Subcutaneous abdominal adipose tissue (tissue), 5 donors: ENCODE results near the gene FXYD5.

Source experiments
- H3K27ac ChIP-seq: one replicate; pipeline ENCODE4 v1.7.0; 2013; ENCODE audit warnings: low read depth, mild to moderate bottlenecking, inconsistent platforms, low read length, moderate library complexity
- H3K27me3 ChIP-seq, 5 donors: one replicate each; pipeline ENCODE4 v1.7.0; 2013; ENCODE audit warnings: low read length in 5 of 5, inconsistent platforms in 1 of 5; ENCODE audit not compliant: control insufficient read depth in 5 of 5, insufficient read depth in 4 of 5
- H3K36me3 ChIP-seq, 5 donors: one replicate each; pipeline ENCODE4 v1.7.0; 2013; ENCODE audit warnings: low read length in 5 of 5; ENCODE audit not compliant: control insufficient read depth in 5 of 5, insufficient read depth in 5 of 5
- H3K4me1 ChIP-seq, 5 donors: one replicate each; pipeline ENCODE4 v1.7.0; 2013; ENCODE audit warnings: low read length in 5 of 5, mild to moderate bottlenecking in 3 of 5, moderate library complexity in 1 of 5; ENCODE audit not compliant: control insufficient read depth in 5 of 5, insufficient read depth in 5 of 5
- H3K4me3 ChIP-seq, 5 donors: one replicate each; pipeline ENCODE4 v1.7.0; 2013; ENCODE audit warnings: low read length in 5 of 5, low read depth in 1 of 5
- H3K9ac ChIP-seq, 5 donors: one replicate each; pipeline ENCODE4 v1.7.0; 2013; ENCODE audit warnings: low read length in 5 of 5, mild to moderate bottlenecking in 4 of 5, moderate library complexity in 3 of 5
- H3K9me3 ChIP-seq, 5 donors: one replicate each; pipeline ENCODE4 v1.7.0; 2013; ENCODE audit warnings: low read length in 5 of 5; ENCODE audit not compliant: control insufficient read depth in 5 of 5
- donor health status: healthy.
- donor health status: healthy.
- donor health status: healthy.
- donor health status: healthy.
- donor health status: healthy.

FXYD5 gene, protein sequence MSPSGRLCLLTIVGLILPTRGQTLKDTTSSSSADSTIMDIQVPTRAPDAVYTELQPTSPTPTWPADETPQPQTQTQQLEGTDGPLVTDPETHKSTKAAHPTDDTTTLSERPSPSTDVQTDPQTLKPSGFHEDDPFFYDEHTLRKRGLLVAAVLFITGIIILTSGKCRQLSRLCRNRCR

DNA sequence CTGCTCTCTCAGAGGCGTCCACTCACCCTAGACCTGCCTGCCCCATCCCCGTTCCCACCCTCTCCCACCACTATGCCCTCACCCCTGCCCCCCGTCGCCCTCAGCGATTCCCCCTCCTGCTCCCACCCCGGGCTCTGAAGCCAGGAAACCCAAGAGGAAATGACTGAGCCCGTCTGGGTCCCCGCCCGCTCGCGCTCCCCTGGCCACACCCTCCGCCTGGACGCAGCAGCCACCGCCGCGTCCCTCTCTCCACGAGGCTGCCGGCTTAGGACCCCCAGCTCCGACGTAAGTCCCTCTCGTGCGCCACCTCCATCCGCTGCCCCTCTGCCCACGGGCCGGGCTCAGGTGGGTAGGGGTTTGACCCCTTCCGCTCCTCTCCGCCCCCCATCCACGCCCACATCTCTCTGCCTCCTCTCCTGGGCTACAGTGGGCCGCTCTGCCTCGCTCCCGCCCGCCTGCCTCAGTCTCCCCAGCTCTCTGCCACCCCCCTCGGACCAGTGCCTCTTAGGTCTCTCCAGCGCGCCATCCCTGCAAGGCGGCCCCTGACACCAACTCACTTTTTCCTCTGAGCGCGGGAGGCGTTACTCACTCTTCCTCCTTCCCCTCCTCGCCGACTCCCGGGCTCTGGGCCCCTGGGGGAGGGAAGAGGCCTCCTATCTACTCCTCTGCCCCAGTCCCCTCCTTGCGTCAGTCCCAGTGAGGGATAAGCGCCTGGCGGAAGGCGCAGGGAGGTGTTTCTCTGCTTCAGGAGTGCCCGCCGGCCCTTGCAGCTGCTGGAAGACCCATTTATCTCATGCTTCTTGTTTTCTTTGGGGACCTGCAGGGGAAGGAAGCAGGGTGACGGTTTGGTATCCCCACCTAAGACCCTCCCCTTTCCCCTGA is at the start of gene FXYD5:
Gene FXYD5, plus strand, starts transcription at position 211 of the 882 bp plus-strand sequence. CDS start 816 bp downstream, outside the sequence.
- H3K27ac ChIP-seq: peak within 1 kb of the TSS; percentile 74
- peak within 1 kb of the TSS in 4 of 5 donors; percentile 57 to 85 (median 74) for H3K9ac ChIP-seq
- peaks cover 5 to 33% (median 16%) of the 10 kb centered on the region in 5 donors for H3K27me3 ChIP-seq

GRCh38 chr19:35105047-35105410 is 49.5 kb upstream of the FXYD5 start:
- Histone ChIP-seq H3K36me3 (no peaks in the 10 kb centered on the region), H3K4me1 (peaks cover 0 to 7% (median 0%) of the 10 kb centered on the region in 5 donors), H3K4me3 (no peak overlapping the region), H3K9ac (no peak overlapping the region), H3K27ac (no peak overlapping the region), H3K9me3 (no peaks in the 10 kb centered on the region), H3K27me3 (peaks cover 0 to 2% (median 0%) of the 10 kb centered on the region in 5 donors)

More for the DNA sequence above, at the start of gene FXYD5:
- peaks cover 3 to 31% (median 20%) of the 10 kb centered on the region in 5 donors for H3K36me3 ChIP-seq
- H3K4me3 ChIP-seq: peak within 1 kb of the TSS; percentile 71 to 90 (median 87)
- peaks cover 0 to 38% (median 30%) of the 10 kb centered on the region in 5 donors for H3K4me1 ChIP-seq
- H3K9me3 ChIP-seq: no peaks in the 10 kb centered on the region

- Histone ChIP-seq H3K36me3 (no peaks in the 10 kb centered on the region), H3K4me3 (no peak overlapping the region), H3K9ac (no peak overlapping the region), H3K27me3 (peaks cover 0 to 2% (median 0%) of the 10 kb centered on the region in 5 donors), H3K4me1 (peaks cover 0 to 7% (median 0%) of the 10 kb centered on the region in 5 donors), H3K27ac (no peak overlapping the region), H3K9me3 (no peaks in the 10 kb centered on the region)
These were observed 48.9 kb upstream of the FXYD5 start for GRCh38 chr19:35105411-35106290.

DNA sequence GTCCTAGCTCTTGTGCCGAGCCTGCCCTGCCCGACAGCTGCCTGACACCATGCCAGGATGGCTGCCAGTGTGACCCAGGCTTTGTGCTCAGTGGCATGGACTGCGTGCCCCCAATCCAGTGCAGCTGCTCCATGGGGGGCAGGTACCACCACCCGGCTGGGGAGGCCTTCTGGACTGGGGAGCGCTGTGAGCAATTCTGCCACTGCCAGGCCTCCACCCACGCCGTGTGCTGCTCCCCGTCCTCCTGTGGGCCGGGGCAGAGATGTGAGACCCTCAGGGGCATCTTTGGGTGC is 48.3 kb upstream of the FXYD5 start:
- H3K4me1 ChIP-seq: peaks cover 0 to 7% (median 0%) of the 10 kb centered on the region in 5 donors
- no peaks in the 10 kb centered on the region for H3K9me3 ChIP-seq
- H3K9ac ChIP-seq: no peak overlapping the region
- peaks cover 0 to 2% (median 0%) of the 10 kb centered on the region in 5 donors for H3K27me3 ChIP-seq
- H3K4me3 ChIP-seq: no peak overlapping the region
- H3K36me3 ChIP-seq: no peaks in the 10 kb centered on the region
- H3K27ac ChIP-seq: no peak overlapping the region

- Histone ChIP-seq H3K4me3 (no peak overlapping the region), H3K9ac (no peak overlapping the region)
These were observed 47.5 kb upstream of the FXYD5 start for GRCh38 chr19:35106898-35107541.

GRCh38 chr19:35107545-35107944 is 47.0 kb upstream of the FXYD5 start:
- H3K27ac ChIP-seq: no peak overlapping the region
- H3K9me3 ChIP-seq: no peaks in the 10 kb centered on the region
- no peak overlapping the region for H3K9ac ChIP-seq
- peaks cover 0 to 7% (median 0%) of the 10 kb centered on the region in 5 donors for H3K4me1 ChIP-seq
- H3K4me3 ChIP-seq: no peak overlapping the region
- H3K36me3 ChIP-seq: no peaks in the 10 kb centered on the region
- H3K27me3 ChIP-seq: peaks cover 0 to 2% (median 0%) of the 10 kb centered on the region in 5 donors

More at GRCh38 chr19:35106898-35107541, 47.5 kb upstream of the FXYD5 start:
- H3K36me3 ChIP-seq: no peaks in the 10 kb centered on the region
- H3K4me1 ChIP-seq: peaks cover 0 to 7% (median 0%) of the 10 kb centered on the region in 5 donors
- H3K9me3 ChIP-seq: no peaks in the 10 kb centered on the region
- H3K27me3 ChIP-seq: peaks cover 0 to 2% (median 0%) of the 10 kb centered on the region in 5 donors
- no peak overlapping the region for H3K27ac ChIP-seq

DNA sequence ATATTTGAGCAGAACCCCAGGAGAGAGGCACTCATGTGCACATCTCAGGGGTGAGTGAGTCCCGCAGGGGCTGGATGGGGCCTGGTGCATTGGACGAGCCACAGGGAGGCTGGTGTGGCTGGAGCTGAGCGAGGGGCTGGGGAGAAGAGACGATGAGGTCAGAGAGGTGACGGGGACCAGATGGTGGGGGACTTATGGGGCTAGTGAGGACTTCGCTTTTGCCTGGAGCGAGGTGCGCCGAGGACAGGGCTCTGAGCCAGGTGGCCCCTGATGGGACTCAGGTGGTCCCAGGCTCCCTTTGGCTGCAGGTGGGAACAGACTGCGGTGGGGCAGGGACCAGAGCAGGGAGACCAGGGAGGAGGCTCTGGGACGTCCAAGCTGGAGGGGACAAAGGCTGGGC is 45.8 kb upstream of the FXYD5 start:
- Histone ChIP-seq H3K27me3 (peaks cover 0 to 2% (median 0%) of the 10 kb centered on the region in 5 donors), H3K9ac (no peak overlapping the region), H3K36me3 (no peaks in the 10 kb centered on the region), H3K4me1 (peaks cover 0 to 7% (median 0%) of the 10 kb centered on the region in 5 donors), H3K27ac (no peak overlapping the region), H3K4me3 (no peak overlapping the region), H3K9me3 (no peaks in the 10 kb centered on the region)

- Histone ChIP-seq H3K9me3 (no peaks in the 10 kb centered on the region), H3K27me3 (peaks cover 0 to 2% (median 0%) of the 10 kb centered on the region in 5 donors), H3K27ac (no peak overlapping the region), H3K4me3 (no peak overlapping the region), H3K36me3 (no peaks in the 10 kb centered on the region), H3K4me1 (peaks cover 0 to 10% (median 4%) of the 10 kb centered on the region in 5 donors), H3K9ac (no peak overlapping the region)
These were observed 45.0 kb upstream of the FXYD5 start for GRCh38 chr19:35109395-35110112.

DNA sequence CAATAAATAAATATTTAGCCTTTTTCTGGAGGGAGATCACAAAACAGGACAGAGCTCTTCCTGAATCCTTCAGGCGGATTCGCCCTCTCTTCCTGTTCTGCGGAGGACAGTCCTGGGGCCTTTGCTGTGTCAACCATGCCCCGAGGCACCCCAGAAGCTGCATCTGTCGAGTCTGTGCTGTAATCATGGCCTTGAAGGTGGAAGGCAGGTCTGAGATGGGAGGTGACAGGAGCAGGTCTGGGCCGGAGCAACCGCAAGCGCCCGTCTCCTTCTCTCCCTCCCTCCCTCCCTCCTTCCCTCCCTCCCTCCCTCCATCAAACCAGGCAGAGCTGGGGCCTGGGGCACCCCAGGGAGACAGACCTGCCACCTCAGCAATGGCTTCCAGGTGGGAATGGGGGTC is 43.6 kb upstream of the FXYD5 start:
- H3K36me3 ChIP-seq: no peaks in the 10 kb centered on the region
- H3K4me1 ChIP-seq: peaks cover 0 to 21% (median 14%) of the 10 kb centered on the region in 5 donors
- no peaks in the 10 kb centered on the region for H3K9me3 ChIP-seq
- H3K27ac ChIP-seq: no peak overlapping the region
- no peak overlapping the region for H3K4me3 ChIP-seq
- peaks cover 0 to 2% (median 0%) of the 10 kb centered on the region in 5 donors for H3K27me3 ChIP-seq
- H3K9ac ChIP-seq: no peak overlapping the region
